ENCODE results near the gene MICAL3. TPM values are rescaled to one million over a fixed set of nuclear protein-coding genes. Genes with fewer than 3 reads are reported as not detected.

MICAL3 gene
- total and polyA plus RNA-seq, 9 of the 15 experiments (the other 6 are each of a cell fraction or from before 2014, with no cell fraction given) = 0.53 to 32.1 (median 12.3) TPM

DNA sequence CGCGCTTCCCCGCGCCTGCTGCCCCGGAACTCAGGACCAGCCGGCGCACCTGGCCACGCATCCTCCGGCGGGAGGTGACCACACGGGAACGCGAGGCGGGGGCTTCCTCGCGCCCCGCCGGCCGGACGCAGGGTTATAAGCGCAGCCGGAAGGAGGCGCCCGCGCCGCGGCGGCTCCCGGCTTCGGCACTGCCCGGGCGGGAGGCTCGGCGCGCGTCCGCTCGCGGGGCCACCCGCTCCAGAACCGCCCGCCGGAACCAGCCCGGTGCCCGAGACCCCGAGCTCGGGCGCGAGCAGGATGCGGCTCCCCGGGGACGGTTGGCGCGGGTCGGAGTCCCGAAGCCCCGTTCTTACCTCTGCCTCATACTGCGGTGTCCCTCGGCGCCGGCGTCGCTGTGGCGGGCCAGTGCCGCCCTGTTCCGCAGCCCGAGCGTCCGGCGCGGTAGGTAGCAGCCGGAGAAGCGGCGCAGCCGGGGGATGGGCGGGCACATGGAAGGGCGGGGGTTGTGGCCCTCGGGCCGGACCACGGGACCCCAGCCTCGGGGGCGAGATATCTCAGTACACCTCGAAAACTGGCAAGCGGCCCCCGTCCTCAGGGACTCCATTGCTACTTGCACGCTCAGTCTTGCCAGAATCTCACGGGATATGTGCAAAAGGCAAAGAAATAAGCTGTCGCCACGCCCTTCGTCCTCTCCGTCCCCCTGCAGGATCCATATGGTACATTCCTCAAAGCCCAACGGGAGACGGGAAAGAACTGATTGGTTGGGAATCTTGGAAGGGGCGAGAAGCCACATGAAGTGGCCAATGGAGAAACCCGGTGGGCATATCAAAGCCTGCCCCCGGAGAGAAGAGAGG lies 23.1 kb downstream of the MICAL3 start (continued):
- TF ChIP-seq, protein P1, sequence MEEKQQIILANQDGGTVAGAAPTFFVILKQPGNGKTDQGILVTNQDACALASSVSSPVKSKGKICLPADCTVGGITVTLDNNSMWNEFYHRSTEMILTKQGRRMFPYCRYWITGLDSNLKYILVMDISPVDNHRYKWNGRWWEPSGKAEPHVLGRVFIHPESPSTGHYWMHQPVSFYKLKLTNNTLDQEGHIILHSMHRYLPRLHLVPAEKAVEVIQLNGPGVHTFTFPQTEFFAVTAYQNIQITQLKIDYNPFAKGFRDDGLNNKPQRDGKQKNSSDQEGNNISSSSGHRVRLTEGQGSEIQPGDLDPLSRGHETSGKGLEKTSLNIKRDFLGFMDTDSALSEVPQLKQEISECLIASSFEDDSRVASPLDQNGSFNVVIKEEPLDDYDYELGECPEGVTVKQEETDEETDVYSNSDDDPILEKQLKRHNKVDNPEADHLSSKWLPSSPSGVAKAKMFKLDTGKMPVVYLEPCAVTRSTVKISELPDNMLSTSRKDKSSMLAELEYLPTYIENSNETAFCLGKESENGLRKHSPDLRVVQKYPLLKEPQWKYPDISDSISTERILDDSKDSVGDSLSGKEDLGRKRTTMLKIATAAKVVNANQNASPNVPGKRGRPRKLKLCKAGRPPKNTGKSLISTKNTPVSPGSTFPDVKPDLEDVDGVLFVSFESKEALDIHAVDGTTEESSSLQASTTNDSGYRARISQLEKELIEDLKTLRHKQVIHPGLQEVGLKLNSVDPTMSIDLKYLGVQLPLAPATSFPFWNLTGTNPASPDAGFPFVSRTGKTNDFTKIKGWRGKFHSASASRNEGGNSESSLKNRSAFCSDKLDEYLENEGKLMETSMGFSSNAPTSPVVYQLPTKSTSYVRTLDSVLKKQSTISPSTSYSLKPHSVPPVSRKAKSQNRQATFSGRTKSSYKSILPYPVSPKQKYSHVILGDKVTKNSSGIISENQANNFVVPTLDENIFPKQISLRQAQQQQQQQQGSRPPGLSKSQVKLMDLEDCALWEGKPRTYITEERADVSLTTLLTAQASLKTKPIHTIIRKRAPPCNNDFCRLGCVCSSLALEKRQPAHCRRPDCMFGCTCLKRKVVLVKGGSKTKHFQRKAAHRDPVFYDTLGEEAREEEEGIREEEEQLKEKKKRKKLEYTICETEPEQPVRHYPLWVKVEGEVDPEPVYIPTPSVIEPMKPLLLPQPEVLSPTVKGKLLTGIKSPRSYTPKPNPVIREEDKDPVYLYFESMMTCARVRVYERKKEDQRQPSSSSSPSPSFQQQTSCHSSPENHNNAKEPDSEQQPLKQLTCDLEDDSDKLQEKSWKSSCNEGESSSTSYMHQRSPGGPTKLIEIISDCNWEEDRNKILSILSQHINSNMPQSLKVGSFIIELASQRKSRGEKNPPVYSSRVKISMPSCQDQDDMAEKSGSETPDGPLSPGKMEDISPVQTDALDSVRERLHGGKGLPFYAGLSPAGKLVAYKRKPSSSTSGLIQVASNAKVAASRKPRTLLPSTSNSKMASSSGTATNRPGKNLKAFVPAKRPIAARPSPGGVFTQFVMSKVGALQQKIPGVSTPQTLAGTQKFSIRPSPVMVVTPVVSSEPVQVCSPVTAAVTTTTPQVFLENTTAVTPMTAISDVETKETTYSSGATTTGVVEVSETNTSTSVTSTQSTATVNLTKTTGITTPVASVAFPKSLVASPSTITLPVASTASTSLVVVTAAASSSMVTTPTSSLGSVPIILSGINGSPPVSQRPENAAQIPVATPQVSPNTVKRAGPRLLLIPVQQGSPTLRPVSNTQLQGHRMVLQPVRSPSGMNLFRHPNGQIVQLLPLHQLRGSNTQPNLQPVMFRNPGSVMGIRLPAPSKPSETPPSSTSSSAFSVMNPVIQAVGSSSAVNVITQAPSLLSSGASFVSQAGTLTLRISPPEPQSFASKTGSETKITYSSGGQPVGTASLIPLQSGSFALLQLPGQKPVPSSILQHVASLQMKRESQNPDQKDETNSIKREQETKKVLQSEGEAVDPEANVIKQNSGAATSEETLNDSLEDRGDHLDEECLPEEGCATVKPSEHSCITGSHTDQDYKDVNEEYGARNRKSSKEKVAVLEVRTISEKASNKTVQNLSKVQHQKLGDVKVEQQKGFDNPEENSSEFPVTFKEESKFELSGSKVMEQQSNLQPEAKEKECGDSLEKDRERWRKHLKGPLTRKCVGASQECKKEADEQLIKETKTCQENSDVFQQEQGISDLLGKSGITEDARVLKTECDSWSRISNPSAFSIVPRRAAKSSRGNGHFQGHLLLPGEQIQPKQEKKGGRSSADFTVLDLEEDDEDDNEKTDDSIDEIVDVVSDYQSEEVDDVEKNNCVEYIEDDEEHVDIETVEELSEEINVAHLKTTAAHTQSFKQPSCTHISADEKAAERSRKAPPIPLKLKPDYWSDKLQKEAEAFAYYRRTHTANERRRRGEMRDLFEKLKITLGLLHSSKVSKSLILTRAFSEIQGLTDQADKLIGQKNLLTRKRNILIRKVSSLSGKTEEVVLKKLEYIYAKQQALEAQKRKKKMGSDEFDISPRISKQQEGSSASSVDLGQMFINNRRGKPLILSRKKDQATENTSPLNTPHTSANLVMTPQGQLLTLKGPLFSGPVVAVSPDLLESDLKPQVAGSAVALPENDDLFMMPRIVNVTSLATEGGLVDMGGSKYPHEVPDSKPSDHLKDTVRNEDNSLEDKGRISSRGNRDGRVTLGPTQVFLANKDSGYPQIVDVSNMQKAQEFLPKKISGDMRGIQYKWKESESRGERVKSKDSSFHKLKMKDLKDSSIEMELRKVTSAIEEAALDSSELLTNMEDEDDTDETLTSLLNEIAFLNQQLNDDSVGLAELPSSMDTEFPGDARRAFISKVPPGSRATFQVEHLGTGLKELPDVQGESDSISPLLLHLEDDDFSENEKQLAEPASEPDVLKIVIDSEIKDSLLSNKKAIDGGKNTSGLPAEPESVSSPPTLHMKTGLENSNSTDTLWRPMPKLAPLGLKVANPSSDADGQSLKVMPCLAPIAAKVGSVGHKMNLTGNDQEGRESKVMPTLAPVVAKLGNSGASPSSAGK (IDR thresholded peaks at IDR 0.05) = peak; percentile 60; the same call in 1 of the 2 replicates
- TF ChIP-seq, protein P2, sequence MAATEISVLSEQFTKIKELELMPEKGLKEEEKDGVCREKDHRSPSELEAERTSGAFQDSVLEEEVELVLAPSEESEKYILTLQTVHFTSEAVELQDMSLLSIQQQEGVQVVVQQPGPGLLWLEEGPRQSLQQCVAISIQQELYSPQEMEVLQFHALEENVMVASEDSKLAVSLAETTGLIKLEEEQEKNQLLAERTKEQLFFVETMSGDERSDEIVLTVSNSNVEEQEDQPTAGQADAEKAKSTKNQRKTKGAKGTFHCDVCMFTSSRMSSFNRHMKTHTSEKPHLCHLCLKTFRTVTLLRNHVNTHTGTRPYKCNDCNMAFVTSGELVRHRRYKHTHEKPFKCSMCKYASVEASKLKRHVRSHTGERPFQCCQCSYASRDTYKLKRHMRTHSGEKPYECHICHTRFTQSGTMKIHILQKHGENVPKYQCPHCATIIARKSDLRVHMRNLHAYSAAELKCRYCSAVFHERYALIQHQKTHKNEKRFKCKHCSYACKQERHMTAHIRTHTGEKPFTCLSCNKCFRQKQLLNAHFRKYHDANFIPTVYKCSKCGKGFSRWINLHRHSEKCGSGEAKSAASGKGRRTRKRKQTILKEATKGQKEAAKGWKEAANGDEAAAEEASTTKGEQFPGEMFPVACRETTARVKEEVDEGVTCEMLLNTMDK (IDR thresholded peaks at IDR 0.05; ENCODE audit: borderline replicate concordance, insufficient read depth, low read depth, low read length, poor library complexity, severe bottlenecking) = peak; percentile 82
- TF ChIP-seq, protein P3, sequence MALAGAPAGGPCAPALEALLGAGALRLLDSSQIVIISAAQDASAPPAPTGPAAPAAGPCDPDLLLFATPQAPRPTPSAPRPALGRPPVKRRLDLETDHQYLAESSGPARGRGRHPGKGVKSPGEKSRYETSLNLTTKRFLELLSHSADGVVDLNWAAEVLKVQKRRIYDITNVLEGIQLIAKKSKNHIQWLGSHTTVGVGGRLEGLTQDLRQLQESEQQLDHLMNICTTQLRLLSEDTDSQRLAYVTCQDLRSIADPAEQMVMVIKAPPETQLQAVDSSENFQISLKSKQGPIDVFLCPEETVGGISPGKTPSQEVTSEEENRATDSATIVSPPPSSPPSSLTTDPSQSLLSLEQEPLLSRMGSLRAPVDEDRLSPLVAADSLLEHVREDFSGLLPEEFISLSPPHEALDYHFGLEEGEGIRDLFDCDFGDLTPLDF (CRISPR knock-in tag; IDR thresholded peaks at IDR 0.05) = peak; percentile 19; the same call in 1 of the 2 replicates
- TF ChIP-seq, protein P4, sequence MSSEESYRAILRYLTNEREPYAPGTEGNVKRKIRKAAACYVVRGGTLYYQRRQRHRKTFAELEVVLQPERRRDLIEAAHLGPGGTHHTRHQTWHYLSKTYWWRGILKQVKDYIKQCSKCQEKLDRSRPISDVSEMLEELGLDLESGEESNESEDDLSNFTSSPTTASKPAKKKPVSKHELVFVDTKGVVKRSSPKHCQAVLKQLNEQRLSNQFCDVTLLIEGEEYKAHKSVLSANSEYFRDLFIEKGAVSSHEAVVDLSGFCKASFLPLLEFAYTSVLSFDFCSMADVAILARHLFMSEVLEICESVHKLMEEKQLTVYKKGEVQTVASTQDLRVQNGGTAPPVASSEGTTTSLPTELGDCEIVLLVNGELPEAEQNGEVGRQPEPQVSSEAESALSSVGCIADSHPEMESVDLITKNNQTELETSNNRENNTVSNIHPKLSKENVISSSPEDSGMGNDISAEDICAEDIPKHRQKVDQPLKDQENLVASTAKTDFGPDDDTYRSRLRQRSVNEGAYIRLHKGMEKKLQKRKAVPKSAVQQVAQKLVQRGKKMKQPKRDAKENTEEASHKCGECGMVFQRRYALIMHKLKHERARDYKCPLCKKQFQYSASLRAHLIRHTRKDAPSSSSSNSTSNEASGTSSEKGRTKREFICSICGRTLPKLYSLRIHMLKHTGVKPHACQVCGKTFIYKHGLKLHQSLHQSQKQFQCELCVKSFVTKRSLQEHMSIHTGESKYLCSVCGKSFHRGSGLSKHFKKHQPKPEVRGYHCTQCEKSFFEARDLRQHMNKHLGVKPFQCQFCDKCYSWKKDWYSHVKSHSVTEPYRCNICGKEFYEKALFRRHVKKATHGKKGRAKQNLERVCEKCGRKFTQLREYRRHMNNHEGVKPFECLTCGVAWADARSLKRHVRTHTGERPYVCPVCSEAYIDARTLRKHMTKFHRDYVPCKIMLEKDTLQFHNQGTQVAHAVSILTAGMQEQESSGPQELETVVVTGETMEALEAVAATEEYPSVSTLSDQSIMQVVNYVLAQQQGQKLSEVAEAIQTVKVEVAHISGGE (CRISPR knock-in tag; IDR thresholded peaks at IDR 0.05) = peak in 2 of 3 experiments; percentile 51 to 65; a peak in 3 of 6 replicates
- peak; percentile 80 for TF ChIP-seq MTA3 (IDR thresholded peaks at IDR 0.05; ENCODE audit: borderline replicate concordance)

Measured in K562 (cell line).